OCI-LY3 (cell line): ENCODE results near the gene SSU72.
"Not testable (repeated sequence)": the region's sequence is repeated elsewhere in the genome, so short reads cannot be mapped to it uniquely, and the experiment has no call there.

Source experiments
- EZH2phosphoT487 ChIP-seq: fragments of 200-600 bp; shearing (Covaris generic); IDR thresholded peaks from 2 replicates; pipeline ENCODE4 v1.6.1; 2018; ENCODE audit warnings: antibody characterized with exemption, mixed run types, low read depth
- TF ChIP-seq, protein P1 (sequence below): fragments of 200-600, 300-600 bp; sonication (generic); IDR thresholded peaks from 2 replicates; pipeline ENCODE4 v1.5.1; 2014; ENCODE audit warnings: antibody characterized with exemption, low read length, low read depth

DNA sequence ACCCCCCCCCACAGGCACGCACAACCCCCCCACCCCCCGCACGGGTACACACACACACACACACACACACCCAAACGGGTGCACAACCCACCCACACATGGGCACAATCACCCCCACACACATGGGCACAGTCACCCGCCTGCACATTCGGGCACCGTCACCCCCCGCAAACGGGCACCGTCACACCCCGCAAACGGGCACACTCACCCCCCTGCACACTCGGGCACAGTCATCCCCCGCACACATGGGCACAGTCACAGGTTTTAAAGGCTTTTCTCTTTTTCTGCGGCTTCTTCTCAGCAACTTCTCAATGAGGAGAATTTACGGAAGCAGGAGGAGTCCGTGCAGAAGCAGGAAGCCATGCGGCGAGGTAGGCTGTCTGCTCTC, 56.0 kb downstream of the SSU72 start:
- TF ChIP-seq, protein P1, sequence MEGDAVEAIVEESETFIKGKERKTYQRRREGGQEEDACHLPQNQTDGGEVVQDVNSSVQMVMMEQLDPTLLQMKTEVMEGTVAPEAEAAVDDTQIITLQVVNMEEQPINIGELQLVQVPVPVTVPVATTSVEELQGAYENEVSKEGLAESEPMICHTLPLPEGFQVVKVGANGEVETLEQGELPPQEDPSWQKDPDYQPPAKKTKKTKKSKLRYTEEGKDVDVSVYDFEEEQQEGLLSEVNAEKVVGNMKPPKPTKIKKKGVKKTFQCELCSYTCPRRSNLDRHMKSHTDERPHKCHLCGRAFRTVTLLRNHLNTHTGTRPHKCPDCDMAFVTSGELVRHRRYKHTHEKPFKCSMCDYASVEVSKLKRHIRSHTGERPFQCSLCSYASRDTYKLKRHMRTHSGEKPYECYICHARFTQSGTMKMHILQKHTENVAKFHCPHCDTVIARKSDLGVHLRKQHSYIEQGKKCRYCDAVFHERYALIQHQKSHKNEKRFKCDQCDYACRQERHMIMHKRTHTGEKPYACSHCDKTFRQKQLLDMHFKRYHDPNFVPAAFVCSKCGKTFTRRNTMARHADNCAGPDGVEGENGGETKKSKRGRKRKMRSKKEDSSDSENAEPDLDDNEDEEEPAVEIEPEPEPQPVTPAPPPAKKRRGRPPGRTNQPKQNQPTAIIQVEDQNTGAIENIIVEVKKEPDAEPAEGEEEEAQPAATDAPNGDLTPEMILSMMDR: not testable (repeated sequence)
- not testable (repeated sequence) for TF ChIP-seq EZH2phosphoT487
